G401.6 (cell line): ENCODE measurements around the gene PFKFB1.

Experiments
- FAIRE-seq: peaks from 2 replicates; lab custom pipeline; 2012; peaks lifted over from hg19 to GRCh38; lab: Jason Lieb, UNC

Gene PFKFB1

DNA sequence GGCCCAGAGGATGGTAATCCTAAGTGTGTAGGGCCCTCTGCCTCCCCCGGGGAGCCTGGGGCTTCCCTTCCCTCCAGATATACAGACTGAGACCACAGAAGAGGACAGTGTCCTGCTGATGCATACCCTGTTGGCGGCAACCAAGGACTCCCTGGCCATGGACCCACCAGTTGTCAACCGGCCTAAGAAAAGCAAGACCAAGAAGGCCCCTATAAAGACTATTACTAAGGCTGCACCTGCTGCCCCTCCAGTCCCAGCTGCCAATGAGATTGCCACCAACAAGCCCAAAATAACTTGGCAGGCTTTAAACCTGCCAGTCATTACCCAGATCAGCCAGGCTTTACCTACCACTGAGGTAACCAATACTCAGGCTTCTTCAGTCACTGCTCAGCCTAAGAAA, 71.4 kb downstream of the PFKFB1 start:
- no peak for FAIRE-seq

DNA sequence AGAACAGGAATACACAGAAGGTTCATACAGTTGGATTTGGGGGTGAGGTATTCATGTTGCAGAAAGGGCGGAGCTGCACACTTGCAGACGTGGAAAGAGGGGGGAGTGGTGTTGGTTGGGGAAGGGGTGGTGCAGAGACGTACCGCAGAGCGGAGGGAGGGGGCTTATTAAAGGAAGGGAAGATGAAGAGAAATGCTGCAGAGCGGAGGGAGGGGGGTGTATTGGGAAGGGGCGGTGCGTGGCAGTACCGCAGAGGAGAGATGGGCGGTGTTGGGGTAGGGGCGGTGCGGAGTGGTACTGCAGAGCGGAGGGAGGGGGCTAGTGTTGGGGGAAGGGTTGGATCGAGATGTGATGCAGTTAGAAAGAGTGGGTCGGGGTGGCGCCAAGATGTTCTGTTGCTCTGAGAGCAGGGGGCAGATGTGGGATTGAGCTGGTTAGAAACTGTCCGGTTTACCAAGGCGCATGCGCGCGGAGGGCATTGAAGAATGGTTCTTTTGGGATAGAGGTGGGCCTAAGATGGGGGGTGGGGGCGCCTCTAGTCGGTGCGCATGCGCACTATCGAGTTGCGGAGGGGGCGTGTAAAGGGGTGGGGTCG, 72.5 kb downstream of the PFKFB1 start:
- peak; percentile 15 for FAIRE-seq

DNA sequence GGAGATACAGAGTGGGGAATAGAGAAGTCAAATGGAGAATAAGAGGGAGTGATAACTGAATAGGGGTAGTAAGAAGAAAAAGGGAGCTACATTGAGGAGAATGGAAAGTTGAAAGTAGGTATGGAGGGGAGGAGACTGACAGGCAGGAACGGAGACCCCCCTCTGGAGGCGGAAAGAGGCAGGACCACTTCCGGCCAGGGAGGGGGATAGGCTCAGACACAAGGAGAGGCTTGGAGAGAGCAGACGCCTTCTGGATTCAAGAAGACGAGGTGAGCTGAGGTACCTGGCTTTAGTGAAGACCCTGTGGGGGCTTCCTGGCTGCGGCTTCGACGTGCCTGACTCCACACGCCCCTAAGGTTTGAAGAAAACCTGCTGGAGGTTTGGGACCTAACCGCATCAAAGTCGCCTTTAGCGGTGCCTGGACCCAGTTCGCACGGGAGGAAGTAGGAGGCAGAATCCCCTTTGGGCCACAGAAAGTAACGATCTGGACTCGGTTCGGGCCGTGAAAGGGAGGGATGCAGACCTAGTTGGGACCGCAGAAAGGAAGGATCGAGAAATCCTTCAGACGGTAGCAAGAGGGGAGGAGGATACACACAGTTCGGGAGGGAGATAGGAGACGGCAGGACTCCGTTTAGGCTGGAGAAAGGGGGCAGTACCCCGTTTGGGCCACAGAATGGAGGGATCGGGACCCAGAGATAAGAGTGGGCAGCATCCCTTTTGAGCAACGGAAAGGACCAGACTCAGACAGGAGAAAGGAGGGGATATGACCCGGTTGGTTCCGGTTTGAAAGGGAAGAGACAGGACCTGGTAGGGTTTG, 73.2 kb downstream of the PFKFB1 start, which contains the start of gene TRO:
Gene TRO, plus strand, starts transcription at position 215 of the 817 bp plus-strand sequence. CDS start 1,423 bp downstream, outside the sequence.
- no peak for FAIRE-seq

DNA sequence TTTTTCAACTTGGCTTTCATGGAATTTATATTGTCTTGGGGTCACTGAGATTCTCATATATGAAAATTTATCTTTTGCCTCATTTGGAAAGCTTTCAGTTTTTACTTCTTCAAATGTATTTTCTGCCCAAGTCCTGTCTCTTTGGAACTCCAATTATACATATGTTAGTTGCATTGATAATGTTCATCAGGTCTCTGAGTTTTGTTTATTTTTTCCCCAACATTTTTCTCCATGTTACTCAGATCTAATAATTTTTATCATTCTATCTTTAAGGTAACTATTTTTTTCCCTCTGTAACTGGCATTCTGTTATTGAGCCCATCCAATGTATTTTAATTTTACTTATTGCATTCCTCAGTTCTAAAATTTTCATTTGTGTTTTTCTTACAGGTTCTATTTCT, 84.0 kb downstream of the PFKFB1 start:
- FAIRE-seq, result no peak

DNA sequence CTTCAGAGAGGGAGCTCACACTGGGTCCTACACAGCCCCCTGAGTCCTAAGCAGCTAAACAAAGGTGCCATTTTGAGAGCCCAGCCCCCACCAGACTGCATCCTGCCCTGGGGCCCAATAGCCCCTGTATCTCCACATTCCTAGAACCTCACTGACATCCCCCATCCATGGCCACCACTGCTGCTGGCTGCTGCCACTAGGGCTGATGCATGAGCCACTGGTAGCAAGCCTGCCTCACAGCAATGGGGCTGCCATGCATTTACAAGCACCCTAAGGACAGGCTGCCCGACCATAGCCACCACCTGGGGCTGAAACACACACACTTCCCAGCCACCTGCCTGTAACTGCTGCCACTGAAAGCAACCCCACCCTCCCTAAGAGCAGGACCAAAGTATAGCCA, 99.8 kb downstream of the PFKFB1 start:
- FAIRE-seq, result no peak

- FAIRE-seq, result peak; percentile 50
Measured at GRCh38 chrX:54891573-54891972, 102.4 kb downstream of the PFKFB1 start.

- FAIRE-seq, result no peak
Measured at GRCh38 chrX:54885740-54886139, 108.2 kb downstream of the PFKFB1 start.
